Breast epithelium (tissue), 3 donors: Measurements from ENCODE around the gene SLC6A7.

Experiments
- CTCF ChIP-seq, 3 donors: fragments of 450-650 bp; IDR thresholded peaks; one replicate each; pipeline ENCODE4 v1.5.1; 2016 to 2017; ENCODE audit warnings: antibody characterized with exemption in 3 of 3, mild to moderate bottlenecking in 3 of 3, moderate library complexity in 3 of 3
- POLR2A ChIP-seq: fragments of 450-650 bp; IDR thresholded peaks from one replicate; pipeline ENCODE4 v1.6.1; 2016; ENCODE audit warnings: antibody characterized with exemption, mild to moderate bottlenecking, moderate library complexity
- POLR2AphosphoS5 ChIP-seq, 3 donors: sonication (generic); formaldehyde crosslinking; IDR thresholded peaks; one replicate each; pipeline ENCODE4 v1.6.1; 2017; ENCODE audit warnings: antibody characterized with exemption in 3 of 3

GRCh38 chr5:150239099-150239793 is 49.4 kb downstream of the SLC6A7 start:
- TF ChIP-seq CTCF (IDR thresholded peaks at IDR 0.05) (no peak), POLR2A (no peak), POLR2AphosphoS5 (IDR thresholded peaks at IDR 0.05) (no peak)
